HG02852 (cell line): Measurements from ENCODE around the gene SLC16A3.

Experiments used
- ATAC-seq: cut with Tn5 transposase; IDR thresholded peaks from one replicate; pipeline ENCODE4 v1.9.1; 2021; ENCODE audit warnings: mild to moderate bottlenecking, moderate library complexity; ENCODE audit not compliant: unreplicated experiment

The SLC16A3 gene

DNA sequence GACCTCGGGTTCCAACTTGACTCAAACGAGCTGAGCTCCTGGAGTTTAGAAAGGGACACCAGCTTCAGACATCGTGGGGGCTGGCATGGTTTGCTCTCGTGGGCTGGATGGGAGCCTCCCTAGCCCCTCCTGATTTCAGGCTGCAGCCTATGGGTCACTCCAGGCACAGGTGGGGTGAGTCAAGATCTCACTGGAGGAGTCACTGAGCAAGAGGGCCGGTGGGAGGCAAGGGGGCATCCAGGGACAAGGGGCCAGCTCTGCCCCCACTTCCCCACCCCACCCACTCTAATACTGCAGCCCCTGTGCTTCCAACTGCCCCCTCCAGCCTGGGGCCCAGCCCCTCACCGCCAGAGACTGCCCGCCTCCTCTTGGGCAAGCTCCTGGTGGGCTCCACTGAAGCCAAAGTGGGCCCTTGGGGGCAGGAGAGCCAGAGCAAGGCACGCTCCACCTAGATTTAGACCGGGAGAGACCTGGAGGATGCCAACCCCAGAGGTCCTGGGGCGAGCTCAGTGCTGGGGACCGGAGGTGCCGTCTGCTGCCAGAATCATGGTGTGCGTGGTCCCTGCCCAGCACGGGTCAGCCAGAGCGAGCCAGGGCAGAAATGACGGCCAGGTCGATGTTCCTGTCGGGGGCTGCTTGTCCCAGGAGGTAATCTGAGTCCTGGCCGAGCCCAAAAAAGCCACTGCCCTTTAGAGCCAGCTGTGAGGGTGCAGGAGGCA, 6.4 kb downstream of the SLC16A3 start:
- no peak for ATAC-seq

DNA sequence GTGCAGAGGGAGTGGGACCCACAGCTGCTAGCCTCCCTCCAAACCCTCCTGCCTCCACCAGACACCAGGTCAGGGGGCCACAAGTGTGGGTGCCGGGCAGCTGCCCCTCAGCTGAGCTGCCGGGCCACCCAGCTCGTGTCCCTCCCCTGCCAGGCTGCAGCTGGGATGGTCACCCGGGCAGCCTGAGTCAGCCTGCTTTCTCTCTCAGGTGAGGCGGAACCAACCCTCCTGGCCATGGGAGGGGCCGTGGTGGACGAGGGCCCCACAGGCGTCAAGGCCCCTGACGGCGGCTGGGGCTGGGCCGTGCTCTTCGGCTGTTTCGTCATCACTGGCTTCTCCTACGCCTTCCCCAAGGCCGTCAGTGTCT, 6.9 kb downstream of the SLC16A3 start:
- ATAC-seq = no peak

DNA sequence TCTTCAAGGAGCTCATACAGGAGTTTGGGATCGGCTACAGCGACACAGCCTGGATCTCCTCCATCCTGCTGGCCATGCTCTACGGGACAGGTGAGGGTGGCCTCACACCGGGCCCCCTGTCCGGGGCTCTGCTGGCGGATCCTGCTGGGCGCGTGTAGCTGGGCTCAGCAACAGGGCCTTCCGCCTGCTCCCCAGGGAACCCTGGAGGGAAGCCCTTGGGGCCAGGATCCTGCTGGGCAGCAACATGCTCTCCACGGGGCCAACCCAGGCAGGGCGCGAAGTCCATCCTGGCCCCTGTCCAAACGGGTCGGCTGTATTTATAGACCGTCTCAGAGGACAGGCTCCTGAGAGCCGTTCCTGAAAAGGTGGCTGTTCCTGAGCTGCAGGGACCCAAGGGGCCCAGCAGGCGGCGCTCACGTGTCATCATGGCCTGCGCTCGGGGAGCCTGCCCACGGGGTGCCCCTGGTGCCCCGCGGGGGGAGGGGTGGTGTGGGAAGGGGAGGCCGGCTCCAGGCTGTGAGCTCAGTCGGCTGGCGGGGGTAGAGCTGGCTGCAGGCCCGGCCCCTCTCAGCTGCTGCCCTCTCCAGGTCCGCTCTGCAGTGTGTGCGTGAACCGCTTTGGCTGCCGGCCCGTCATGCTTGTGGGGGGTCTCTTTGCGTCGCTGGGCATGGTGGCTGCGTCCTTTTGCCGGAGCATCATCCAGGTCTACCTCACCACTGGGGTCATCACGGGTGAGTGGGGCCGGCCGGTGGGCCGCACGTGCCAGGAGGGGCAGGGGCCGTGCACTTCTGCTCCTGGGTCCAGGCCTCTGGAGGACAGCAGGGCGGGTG, 7.5 kb downstream of the SLC16A3 start:
- no peak for ATAC-seq

DNA sequence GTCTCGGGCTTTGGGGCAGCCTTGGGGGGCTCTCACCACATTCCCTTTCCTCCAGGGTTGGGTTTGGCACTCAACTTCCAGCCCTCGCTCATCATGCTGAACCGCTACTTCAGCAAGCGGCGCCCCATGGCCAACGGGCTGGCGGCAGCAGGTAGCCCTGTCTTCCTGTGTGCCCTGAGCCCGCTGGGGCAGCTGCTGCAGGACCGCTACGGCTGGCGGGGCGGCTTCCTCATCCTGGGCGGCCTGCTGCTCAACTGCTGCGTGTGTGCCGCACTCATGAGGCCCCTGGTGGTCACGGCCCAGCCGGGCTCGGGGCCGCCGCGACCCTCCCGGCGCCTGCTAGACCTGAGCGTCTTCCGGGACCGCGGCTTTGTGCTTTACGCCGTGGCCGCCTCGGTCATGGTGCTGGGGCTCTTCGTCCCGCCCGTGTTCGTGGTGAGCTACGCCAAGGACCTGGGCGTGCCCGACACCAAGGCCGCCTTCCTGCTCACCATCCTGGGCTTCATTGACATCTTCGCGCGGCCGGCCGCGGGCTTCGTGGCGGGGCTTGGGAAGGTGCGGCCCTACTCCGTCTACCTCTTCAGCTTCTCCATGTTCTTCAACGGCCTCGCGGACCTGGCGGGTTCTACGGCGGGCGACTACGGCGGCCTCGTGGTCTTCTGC, 8.4 kb downstream of the SLC16A3 start:
- no peak for ATAC-seq

DNA sequence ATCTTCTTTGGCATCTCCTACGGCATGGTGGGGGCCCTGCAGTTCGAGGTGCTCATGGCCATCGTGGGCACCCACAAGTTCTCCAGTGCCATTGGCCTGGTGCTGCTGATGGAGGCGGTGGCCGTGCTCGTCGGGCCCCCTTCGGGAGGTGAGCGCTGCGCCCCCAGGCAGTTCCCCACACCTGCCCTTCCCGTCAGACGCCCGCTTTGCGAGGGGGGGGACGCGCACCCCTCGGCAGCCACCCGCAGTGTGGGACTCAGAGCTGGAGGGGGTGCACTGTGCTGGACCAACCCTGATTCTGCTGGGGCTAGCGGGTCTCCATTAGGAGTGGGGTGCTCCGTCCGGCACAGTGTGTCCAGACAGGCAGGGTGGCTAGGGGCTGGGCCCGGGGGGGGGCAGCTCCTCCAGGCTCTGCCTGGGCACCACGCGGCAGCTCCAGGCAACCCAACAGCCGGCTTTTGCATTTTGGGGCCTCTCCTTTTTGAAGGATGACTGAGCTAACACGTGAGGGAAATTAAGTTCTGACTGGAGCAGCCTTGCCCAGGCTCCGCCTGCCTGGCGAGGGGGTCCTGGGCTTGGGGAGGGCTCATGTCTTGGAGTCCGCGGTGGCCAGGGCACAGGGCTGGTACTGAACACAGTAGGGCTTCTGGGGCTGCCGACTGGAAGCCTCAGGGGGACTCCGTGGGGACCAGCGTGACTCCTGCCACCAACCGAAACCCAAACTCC, 9.1 kb downstream of the SLC16A3 start:
- no peak for ATAC-seq

DNA sequence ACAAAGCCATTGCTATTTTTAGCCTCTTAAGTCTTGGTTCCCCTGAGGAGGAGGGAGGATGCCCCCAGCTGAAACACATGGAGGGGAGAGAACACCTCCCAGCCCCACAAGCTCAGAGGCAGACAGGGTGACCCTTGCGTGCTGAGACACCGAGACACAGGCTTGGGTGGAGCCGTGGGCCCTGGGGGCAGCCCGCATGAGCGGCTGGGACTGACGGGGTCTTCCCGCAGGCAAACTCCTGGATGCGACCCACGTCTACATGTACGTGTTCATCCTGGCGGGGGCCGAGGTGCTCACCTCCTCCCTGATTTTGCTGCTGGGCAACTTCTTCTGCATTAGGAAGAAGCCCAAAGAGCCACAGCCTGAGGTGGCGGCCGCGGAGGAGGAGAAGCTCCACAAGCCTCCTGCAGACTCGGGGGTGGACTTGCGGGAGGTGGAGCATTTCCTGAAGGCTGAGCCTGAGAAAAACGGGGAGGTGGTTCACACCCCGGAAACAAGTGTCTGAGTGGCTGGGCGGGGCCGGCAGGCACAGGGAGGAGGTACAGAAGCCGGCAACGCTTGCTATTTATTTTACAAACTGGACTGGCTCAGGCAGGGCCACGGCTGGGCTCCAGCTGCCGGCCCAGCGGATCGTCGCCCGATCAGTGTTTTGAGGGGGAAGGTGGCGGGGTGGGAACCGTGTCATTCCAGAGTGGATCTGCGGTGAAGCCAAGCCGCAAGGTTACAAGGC, 9.8 kb downstream of the SLC16A3 start:
- ATAC-seq = no peak

DNA sequence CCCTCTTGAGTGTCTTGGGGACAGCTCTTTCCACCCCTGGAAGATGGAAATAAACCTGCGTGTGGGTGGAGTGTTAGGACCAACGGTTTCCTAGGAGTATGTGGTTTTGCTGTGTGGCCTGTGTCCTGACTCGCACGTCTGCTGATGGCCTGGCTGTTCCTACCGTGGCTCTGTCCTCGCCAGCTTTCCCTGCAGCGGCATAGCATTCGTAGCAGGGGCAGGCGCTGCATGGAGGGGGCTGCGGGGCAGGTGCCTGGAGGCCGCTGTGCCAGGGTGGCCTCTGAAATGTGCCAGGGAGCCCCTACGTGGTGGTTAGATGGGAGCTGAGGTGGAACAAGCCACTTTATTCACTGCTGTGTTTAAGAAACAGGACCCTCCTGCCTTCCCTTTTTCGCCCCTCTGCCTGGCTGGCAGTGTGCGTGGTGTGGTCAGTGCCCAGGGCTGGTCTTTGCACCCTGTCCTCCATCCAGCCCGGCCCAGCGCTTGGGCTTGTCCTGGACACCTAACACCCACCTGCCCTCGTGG, 10.6 kb downstream of the SLC16A3 start:
- no peak for ATAC-seq

DNA sequence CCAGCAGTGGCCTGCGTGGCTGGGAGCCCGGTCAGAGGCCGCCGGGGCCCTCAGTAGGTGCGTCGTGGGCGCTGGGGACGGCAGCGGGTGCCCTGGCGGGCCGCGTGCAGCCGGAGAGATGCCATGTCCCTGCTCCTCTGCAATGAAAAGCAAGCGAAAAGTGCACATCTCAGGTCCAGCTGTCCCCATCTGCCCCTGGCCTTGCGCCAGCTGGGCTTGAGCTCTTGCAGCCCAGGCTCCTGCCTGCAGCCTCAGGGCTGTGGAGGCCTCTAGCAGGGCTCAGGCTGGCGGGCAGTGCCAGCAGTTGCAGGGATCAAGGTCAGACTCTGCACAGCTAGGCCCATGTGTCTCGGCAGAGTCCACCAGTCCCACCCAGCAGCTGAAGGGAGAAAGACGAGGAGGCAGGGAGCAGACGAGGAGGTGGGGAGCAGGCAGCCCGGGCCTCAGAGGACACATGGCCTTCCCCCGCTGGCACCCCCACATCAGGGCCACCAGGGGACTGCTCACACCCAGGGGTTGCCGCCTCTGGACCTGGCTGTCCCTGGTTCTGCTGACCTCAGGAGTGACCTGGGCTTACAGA, 11.2 kb downstream of the SLC16A3 start:
- ATAC-seq = no peak

DNA sequence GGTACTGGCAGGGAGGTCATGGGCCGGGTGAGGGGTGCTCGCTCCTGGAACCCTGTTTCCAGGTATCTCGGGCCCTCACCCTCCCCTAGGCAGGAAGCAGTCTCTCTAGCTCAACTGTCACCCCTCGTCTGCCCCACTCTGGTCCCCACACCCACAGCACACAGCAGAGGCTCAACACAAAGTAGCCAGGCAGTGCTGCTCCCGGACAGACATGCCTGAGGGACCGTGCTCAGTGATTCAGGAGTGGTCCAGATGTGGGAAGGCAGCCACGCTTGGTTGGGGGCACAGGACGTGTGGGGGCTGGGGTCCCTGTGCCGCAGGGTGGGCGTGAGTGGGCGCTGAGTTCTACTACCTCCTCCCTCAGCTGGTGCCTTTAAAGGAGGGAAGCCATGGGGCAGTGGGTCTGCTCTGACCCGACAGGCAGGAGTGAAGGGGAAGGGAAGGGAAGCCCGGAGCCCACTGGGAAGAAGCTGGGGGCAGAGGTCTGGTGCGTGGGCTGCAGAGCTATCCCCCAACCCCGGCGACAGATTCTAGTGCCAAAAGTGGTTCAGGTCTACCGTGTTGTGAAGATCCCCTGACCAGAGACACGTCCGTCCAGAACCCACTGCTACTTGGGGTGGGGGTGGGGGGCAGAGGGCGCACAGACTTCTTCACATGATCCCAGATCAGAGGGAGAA, 11.8 kb downstream of the SLC16A3 start:
- ATAC-seq = no peak

DNA sequence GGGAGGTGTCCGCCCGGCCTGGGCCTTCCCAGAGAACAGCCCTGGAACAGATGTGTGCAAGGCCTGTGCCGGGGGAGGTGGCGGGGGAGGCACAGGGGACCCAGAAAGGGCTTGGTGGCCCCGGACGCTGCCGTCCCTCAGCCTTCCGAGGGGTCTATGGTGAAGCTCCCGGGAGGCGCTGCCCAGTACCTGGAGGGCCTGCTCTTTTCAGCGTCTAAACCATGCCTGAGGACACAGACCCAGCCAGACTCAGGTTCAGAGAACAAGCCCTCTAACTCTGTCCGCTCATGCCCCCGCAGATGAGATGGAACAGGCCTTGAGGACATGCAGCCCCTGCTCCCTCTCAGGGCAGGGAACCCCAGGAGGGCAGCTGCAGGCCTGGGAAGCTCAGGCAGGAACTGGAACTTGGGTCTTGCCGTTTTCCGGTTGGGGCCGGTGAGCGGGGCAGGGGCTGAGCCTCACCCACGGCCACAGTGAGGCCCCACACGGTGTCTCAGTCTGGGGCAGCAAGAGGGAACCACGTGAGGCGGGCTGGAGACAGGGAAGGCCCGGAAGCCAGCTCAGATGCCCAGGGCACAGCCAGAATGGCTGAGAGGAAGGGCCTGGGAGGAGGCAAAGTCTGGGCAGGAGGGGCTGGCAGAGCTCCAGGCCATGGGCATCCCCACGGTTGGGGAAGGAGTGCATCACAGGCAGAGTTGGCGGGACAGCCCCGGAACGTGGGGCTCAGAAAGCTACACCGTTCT, 12.5 kb downstream of the SLC16A3 start:
- ATAC-seq = no peak

DNA sequence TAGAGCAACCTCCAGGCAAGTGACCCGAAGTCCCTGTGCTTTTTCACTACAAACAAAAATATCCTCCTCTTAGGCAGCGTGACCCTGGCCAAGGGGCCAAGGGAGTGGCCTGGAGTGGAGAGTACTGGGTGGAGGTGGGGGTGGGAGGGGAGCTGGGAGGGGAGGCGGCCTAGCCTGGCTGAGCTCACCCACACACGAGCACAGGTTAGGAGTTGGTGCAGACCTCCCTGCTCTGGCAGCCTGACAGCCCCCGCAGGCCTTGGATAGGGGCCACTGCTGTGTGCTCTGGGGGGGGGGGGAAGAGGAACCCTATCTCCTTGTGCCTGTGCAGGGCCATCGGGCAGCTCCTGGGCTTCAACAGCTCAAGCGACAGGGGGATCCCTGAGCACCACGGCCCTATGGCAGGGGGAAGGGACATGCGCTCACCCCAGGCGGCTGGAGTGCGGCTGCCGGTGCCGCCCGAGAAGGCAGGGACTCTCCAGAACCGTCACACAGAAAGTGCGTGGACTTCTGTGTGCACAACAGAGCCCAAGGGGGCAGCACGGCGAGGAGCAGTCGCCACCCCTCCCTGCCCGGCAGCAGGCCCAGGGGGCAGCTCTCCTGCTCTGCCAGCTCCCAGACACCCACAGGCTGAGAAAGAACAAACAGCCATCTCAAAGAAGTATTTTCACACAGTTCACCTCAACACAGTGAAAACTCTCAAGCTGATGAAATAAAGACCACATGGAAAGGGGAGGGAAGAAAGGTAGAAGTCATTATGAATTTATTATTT, 13.3 kb downstream of the SLC16A3 start:
- no peak for ATAC-seq

DNA sequence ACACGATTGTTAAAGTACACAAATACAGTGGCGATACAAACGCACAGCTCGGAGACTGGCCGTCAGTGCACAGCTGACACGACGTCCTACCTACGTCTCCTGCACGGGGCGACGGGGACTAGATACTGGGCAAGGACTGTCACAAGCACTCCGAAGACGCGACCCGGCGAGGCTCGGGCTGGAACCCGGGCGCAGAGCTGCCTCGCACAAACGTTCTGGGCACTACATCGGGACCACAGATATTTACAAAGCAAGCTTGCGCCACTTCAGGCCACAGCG, 13.8 kb downstream of the SLC16A3 start:
- no peak for ATAC-seq

DNA sequence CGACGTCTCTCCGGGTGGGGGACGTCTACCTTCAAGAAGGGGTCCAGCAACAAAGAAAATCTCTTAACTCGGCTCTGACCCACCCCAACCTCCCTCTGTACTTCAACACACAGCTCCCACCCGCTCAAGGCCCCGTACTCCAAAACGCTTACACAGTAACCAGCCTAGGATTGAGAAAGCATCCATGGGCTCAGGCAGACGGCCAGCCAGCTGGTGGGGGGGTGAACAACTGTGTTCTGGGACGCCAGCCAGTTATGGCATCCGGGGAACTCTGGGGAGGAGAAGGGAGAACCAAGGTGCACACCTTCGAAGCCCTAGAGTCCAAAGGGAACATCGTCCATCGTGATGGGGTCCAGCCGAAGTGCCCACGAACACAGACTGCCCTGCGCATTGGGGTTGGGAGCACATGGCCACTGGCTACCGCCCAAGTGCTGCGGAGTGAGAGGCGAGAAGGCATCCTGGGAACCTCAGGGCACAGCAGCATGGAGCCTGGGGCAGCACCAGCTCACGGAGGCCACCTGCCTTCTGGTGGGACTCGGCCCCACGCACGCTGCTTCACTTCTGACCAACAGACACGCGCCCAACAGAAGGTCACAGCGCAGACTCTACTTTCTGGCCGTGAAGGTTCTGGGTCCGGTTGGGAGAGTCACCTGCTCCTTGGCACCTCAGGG, 14.3 kb downstream of the SLC16A3 start:
- ATAC-seq = no peak

DNA sequence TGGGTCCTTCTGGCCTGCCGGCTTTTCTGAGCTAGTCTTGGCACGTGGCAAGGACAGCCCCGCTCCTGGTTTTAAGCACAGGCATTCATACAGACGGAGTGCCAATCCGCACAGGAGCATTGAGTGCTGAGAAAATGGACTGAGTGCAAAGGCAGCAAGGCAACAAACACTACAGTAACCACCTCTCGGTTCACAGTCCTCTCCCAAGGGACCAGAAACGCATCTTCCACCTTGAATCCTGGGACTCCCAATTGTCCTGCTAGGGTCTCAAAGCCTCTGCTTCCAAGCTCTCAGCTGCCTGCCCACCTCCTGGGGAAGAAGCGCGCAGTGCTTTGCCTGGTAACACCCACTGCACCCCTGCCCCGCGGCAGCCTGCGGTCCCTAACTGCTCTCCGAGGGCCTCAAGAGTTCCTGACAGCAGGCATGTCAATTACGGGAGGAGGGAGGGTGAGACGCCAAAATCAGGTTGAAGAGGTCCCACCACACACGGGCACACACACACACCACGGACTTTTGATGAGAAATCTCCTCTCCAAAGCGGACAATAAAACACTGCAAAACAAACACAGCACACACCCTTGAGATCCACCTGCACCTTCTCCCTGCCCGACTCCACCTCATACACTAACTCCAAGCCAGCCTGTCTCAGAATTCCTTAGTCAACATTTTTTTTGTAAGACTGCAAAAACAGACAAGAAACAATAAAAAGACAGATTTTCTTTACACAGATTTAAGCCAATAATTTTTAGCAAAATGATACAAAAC, 15.0 kb downstream of the SLC16A3 start:
- no peak for ATAC-seq

DNA sequence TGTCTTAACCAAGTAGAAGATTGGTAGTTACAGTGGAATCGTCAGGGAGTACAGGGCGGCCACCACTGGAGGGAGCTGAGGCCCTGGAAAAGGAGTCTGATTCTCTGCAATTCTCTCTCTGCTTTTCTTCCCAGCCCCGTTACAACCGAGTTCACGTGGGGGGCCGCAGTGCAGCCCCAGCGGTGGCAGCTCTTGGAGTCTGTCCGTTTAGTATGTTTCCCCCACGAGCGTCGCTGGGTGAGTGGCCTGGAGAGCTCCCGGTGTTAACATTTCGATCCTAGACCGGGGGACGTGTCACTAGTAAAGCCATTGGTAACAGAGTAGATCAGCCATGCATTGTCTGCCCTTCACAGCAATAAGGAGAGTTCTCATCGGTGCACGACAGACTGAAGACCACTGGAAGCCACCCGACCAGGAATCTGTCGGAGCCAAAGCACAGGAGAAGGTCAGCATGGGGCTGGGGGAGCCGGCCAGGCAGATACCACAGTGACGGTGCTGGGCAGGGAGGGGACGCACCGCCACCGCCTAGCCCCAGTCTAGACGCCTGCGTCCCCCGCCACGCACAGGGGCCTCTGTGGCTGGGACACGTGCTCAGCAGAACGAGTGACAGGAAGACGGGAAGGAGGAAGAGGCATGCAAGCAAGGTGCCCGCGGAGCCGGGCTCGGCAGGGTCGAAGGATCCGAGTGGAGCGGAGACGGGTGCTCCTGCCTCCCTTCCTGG, 15.7 kb downstream of the SLC16A3 start:
- no peak for ATAC-seq
